Effector memory CD8-positive, alpha-beta T cell (primary cell): ENCODE measurements around the gene FXYD2.

Source experiments
- ATAC-seq: fragments of 150-1000 bp; cut with Tn5 transposase; replicated peaks from 2 replicates; pipeline ENCODE4 v1.10.0; 2021; ENCODE audit warnings: mild to moderate bottlenecking, moderate library complexity
- DNase-seq, 3 experiments: peaks; one replicate each; pipeline ENCODE4 v3.0.0; 2021
- H3K27ac Mint-ChIP-seq, 2 donors: one replicate each; pipeline ENCODE4 v1.8.0; 2022; ENCODE audit warnings: mild to moderate bottlenecking in 2 of 2, mixed read lengths in 2 of 2, moderate library complexity in 2 of 2
- H3K27me3 Mint-ChIP-seq, 2 donors: one replicate each; pipeline ENCODE4 v1.8.0; 2022; ENCODE audit warnings: mixed read lengths in 2 of 2
- H3K36me3 Mint-ChIP-seq: one replicate; pipeline ENCODE4 v1.8.0; 2022; ENCODE audit warnings: mild to moderate bottlenecking, moderate library complexity, mixed read lengths; ENCODE audit not compliant: insufficient read depth
- H3K4me1 Mint-ChIP-seq, 2 donors: one replicate each; pipeline ENCODE4 v1.8.0; 2022; ENCODE audit warnings: low read depth in 2 of 2, mixed read lengths in 2 of 2
- H3K4me3 Mint-ChIP-seq, 2 donors: one replicate each; pipeline ENCODE4 v1.8.0; 2022; ENCODE audit warnings: mild to moderate bottlenecking in 2 of 2, mixed read lengths in 2 of 2, moderate library complexity in 2 of 2
- H3K9me3 Mint-ChIP-seq, 2 donors: one replicate each; pipeline ENCODE4 v1.8.0; 2022; ENCODE audit warnings: mixed read lengths in 2 of 2

The FXYD2 gene

GRCh38 chr11:117863383-117863782 is 38.8 kb upstream of the FXYD2 start:
- ATAC-seq (no peak), DNase-seq (no peak)
- H3K4me1 Mint-ChIP-seq: peaks cover 0 to 7% of the 10 kb centered on the region in 2 donors
- no peaks in the 10 kb centered on the region for H3K9me3 Mint-ChIP-seq
- H3K27me3 Mint-ChIP-seq: peaks cover 18 to 46% of the 10 kb centered on the region in 2 donors
- peaks cover 2% of the 10 kb centered on the region for H3K36me3 Mint-ChIP-seq
- H3K4me3 Mint-ChIP-seq: no peak overlapping the region
- H3K27ac Mint-ChIP-seq: no peak overlapping the region

GRCh38 chr11:117862753-117863152 is 38.2 kb upstream of the FXYD2 start:
- Mint-ChIP-seq H3K27ac (no peak overlapping the region), H3K4me1 (peaks cover 0 to 7% of the 10 kb centered on the region in 2 donors), H3K9me3 (no peaks in the 10 kb centered on the region), H3K36me3 (peaks cover 2% of the 10 kb centered on the region), H3K27me3 (peaks cover 16 to 40% of the 10 kb centered on the region in 2 donors), H3K4me3 (no peak overlapping the region)
- ATAC-seq (no peak), DNase-seq (no peak)

- H3K4me1 Mint-ChIP-seq: peaks cover 0 to 7% of the 10 kb centered on the region in 2 donors
- peaks cover 12 to 37% of the 10 kb centered on the region in 2 donors for H3K27me3 Mint-ChIP-seq
- peaks cover 2% of the 10 kb centered on the region for H3K36me3 Mint-ChIP-seq
- ATAC-seq (no peak), DNase-seq (no peak)
- peak overlapping the region in 1 of 2 donors; percentile 2 for H3K27ac Mint-ChIP-seq
- H3K4me3 Mint-ChIP-seq: no peak overlapping the region
- no peaks in the 10 kb centered on the region for H3K9me3 Mint-ChIP-seq
Measured at GRCh38 chr11:117862019-117862725, 37.6 kb upstream of the FXYD2 start.

- peaks cover 15 to 37% of the 10 kb centered on the region in 2 donors for H3K27me3 Mint-ChIP-seq
- H3K4me1 Mint-ChIP-seq: peaks cover 0 to 7% of the 10 kb centered on the region in 2 donors
- H3K27ac Mint-ChIP-seq: peak overlapping the region in 1 of 2 donors; percentile 2
- ATAC-seq (no peak), DNase-seq (no peak)
- H3K36me3 Mint-ChIP-seq: peaks cover 2% of the 10 kb centered on the region
- no peaks in the 10 kb centered on the region for H3K9me3 Mint-ChIP-seq
- H3K4me3 Mint-ChIP-seq: no peak overlapping the region
Measured at GRCh38 chr11:117861151-117862018, 36.8 kb upstream of the FXYD2 start.

- peaks cover 15 to 40% of the 10 kb centered on the region in 2 donors for H3K27me3 Mint-ChIP-seq
- no peak overlapping the region for H3K27ac Mint-ChIP-seq
- H3K4me3 Mint-ChIP-seq: no peak overlapping the region
- peaks cover 0 to 7% of the 10 kb centered on the region in 2 donors for H3K4me1 Mint-ChIP-seq
- no peaks in the 10 kb centered on the region for H3K9me3 Mint-ChIP-seq
- ATAC-seq: no peak
- no peak for DNase-seq
- peaks cover 2% of the 10 kb centered on the region for H3K36me3 Mint-ChIP-seq
Measured at GRCh38 chr11:117860139-117860538, 35.6 kb upstream of the FXYD2 start.

- Mint-ChIP-seq H3K4me3 (no peak overlapping the region), H3K27ac (no peak overlapping the region), H3K36me3 (peaks cover 2% of the 10 kb centered on the region), H3K4me1 (peaks cover 0 to 7% of the 10 kb centered on the region in 2 donors), H3K27me3 (peaks cover 17 to 45% of the 10 kb centered on the region in 2 donors), H3K9me3 (no peaks in the 10 kb centered on the region)
- no peak for DNase-seq
- no peak for ATAC-seq
Measured at GRCh38 chr11:117859488-117860112, 35.1 kb upstream of the FXYD2 start.

- ATAC-seq (no peak), DNase-seq (no peak)
- Mint-ChIP-seq H3K27me3 (peaks cover 22 to 51% of the 10 kb centered on the region in 2 donors), H3K4me3 (no peak overlapping the region), H3K4me1 (peaks cover 0 to 7% of the 10 kb centered on the region in 2 donors), H3K36me3 (peaks cover 2% of the 10 kb centered on the region), H3K9me3 (no peaks in the 10 kb centered on the region), H3K27ac (no peak overlapping the region)
Measured at GRCh38 chr11:117859061-117859460, 34.5 kb upstream of the FXYD2 start.

GRCh38 chr11:117857734-117858414 is 33.3 kb upstream of the FXYD2 start:
- peaks cover 23 to 59% of the 10 kb centered on the region in 2 donors for H3K27me3 Mint-ChIP-seq
- H3K36me3 Mint-ChIP-seq: peaks cover 2% of the 10 kb centered on the region
- DNase-seq (no peak), ATAC-seq (no peak)
- no peak overlapping the region for H3K27ac Mint-ChIP-seq
- no peak overlapping the region for H3K4me3 Mint-ChIP-seq
- H3K4me1 Mint-ChIP-seq: peaks cover 0 to 7% of the 10 kb centered on the region in 2 donors
- H3K9me3 Mint-ChIP-seq: no peaks in the 10 kb centered on the region

- ATAC-seq (no peak), DNase-seq (no peak)
Measured at GRCh38 chr11:117855912-117856651, 31.5 kb upstream of the FXYD2 start.

GRCh38 chr11:117855186-117855845 is 30.8 kb upstream of the FXYD2 start:
- ATAC-seq: no peak
- no peaks in the 10 kb centered on the region for H3K9me3 Mint-ChIP-seq
- H3K4me3 Mint-ChIP-seq: no peak overlapping the region
- no peak for DNase-seq
- H3K4me1 Mint-ChIP-seq: peaks cover 1 to 3% of the 10 kb centered on the region in 2 donors
- no peaks in the 10 kb centered on the region for H3K36me3 Mint-ChIP-seq
- no peak overlapping the region for H3K27ac Mint-ChIP-seq
- H3K27me3 Mint-ChIP-seq: peaks cover 29 to 43% of the 10 kb centered on the region in 2 donors

More at GRCh38 chr11:117855912-117856651, 31.5 kb upstream of the FXYD2 start:
- no peaks in the 10 kb centered on the region for H3K36me3 Mint-ChIP-seq
- no peaks in the 10 kb centered on the region for H3K4me1 Mint-ChIP-seq
- no peaks in the 10 kb centered on the region for H3K9me3 Mint-ChIP-seq
- no peak overlapping the region for H3K4me3 Mint-ChIP-seq
- peaks cover 29 to 48% of the 10 kb centered on the region in 2 donors for H3K27me3 Mint-ChIP-seq
- no peak overlapping the region for H3K27ac Mint-ChIP-seq

GRCh38 chr11:117852309-117852708 is 27.8 kb upstream of the FXYD2 start:
- Mint-ChIP-seq H3K36me3 (no peaks in the 10 kb centered on the region), H3K4me3 (no peak overlapping the region), H3K27me3 (peaks cover 22 to 41% of the 10 kb centered on the region in 2 donors), H3K27ac (no peak overlapping the region), H3K4me1 (peaks cover 9 to 10% of the 10 kb centered on the region in 2 donors), H3K9me3 (no peaks in the 10 kb centered on the region)
- DNase-seq: no peak
- ATAC-seq: no peak

GRCh38 chr11:117851852-117852251 is 27.3 kb upstream of the FXYD2 start:
- peaks cover 9 to 10% of the 10 kb centered on the region in 2 donors for H3K4me1 Mint-ChIP-seq
- no peak for DNase-seq
- no peak overlapping the region for H3K4me3 Mint-ChIP-seq
- no peak overlapping the region for H3K27ac Mint-ChIP-seq
- H3K36me3 Mint-ChIP-seq: no peaks in the 10 kb centered on the region
- no peaks in the 10 kb centered on the region for H3K9me3 Mint-ChIP-seq
- ATAC-seq: no peak
- peaks cover 18 to 36% of the 10 kb centered on the region in 2 donors for H3K27me3 Mint-ChIP-seq
